HG03103 (cell line): ENCODE results near the gene ELOVL7.
"Not testable (repeated sequence)": the region's sequence is repeated elsewhere in the genome, so short reads cannot be mapped to it uniquely, and the experiment has no call there.

Experiments used
- ATAC-seq: cut with Tn5 transposase; IDR thresholded peaks from one replicate; pipeline ENCODE4 v1.9.1; 2021; ENCODE audit warnings: low read depth; ENCODE audit not compliant: unreplicated experiment

ELOVL7 gene

DNA sequence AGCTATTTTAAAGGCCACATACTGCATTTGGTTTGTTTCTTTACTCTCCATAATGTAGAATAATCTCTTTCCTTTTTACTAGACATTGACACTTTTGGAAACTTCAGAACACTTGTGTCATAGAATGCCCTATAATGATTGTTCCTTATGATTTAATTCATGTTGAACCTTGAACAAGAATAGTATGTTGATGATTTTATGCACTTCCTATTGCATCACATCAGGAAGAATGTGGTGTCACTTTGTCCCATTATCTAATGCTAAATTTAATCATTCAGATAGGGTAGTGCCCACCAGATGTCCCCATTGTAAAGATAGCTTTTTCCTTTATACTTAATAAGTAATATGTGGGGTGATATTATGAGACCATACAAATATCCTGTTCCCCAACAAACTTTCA lies 124.7 kb downstream of the ELOVL7 start:
- no peak for ATAC-seq

DNA sequence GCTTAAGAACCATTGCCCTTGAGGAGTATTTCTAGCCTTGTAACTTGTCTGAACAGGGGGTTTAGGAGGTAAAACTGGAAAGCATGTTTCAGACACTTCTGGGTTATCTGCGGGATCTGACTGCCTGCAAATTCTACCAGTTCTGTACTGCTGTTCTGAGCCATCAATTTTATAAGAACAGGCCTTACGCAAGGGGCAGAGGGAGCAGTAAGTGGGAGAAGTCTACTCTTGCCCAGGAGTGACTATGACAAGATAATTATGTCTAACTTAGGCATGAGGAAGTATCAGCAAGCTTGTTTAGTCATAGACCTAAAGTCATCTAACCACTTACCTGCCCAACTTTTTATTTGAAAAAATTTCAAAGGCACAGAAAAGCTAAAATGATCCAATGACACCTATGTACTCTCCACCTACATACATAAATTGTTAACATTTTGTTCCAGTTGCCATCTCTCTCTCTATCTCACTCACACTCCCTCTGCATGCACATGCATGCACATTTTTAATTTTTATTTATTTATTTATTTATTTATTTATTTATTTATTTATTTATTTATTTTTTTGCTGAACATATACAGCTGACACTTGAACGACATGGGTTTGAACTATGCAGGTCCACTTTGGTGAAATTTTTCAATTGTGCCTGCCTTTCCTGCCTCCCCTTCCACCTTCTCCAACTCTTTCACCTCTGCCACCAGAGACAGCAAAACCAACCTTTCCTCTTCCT lies 125.7 kb downstream of the ELOVL7 start:
- ATAC-seq, result no peak

DNA sequence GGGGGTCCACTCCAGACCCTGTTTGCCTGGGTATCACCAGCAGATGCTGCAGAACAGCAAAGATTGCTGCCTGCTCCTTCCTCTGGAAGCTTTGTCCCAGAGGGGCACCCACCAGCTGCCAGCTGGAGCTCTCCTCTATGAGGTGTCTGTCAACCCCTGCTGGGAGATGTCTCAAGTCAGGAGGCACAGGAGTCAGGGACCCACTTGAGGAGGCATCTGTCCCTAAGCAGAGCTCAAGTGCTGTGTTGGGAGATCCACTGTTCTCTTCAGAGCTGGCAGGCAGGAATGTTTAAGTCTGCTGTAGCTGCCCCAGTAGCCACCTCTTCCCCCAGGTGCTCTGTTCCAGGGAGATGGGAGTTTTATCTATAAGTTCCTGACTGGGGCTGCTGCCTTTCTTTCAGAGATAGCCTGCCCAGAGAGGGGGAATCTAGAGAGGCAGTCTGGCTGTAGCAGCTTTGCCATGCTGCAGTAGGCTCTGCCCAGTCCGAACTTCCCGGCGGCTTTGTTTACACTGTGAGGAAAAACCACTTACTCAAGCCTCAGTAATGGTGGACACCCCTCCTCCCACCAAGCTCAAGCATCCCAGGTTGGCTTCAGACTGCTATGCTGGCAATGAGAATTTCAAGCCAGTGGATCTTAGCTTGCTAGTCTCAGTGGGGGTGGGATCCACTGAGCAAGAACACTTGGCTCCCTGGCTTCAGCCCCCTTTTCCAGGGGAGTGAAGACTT lies 128.7 kb downstream of the ELOVL7 start:
- not testable (repeated sequence) for ATAC-seq

DNA sequence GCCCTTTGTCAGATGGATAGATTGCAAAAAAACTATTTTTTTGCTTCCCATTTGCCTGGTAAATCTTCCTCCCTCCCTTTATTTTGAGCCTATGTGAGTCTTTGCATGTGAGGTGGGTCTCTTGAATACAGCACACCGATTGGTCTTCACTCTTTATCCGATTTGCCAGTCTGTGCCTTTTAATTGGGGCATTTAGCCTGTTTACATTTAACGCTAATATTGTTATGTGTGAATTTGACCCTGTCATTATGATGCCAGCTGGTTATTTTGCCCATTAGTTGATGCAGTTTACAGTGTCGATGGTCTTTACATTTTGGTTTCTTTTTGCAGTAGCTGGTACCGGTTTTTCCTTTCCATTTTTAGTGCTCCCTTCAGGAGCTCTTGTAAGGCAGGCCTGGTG lies 131.1 kb downstream of the ELOVL7 start:
- ATAC-seq, result no peak

DNA sequence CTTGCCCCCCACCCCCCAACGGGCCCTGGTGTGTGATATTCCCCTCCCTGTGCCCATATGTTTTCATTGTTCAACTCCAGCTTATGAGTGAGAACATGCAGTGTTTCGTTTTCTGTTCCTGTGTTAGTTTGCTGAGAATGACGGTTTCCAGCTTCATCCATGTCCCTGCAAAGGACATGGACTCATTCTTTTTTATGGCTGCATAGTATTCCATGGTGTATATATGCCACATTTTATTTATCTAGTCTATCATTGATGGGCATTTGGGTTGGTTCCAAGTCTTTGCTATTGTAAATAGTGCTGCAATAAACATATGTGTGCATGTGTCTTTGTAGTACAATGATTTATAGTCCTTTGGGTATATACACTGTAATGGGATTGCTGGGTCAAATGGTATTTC lies 132.2 kb downstream of the ELOVL7 start:
- not testable (repeated sequence) for ATAC-seq

DNA sequence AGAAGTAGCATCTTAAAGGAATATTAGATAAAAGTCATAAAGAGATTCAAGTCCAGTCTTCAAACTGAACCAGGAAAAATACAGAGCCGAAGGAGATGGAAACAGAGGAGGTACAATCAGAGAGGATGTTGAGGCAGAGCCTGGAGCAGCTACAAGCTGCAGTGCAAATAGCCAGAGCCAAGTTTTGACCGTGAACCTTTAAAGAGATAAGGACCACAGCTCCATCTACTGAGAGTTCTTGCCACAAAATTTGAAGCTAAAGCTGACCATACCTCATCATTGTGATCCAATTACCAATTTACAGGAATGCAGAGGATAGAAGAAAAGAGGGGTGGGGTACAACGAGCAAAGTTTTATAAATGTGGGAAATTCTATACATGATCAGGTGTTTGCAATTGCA lies 133.7 kb downstream of the ELOVL7 start:
- ATAC-seq, result no peak

DNA sequence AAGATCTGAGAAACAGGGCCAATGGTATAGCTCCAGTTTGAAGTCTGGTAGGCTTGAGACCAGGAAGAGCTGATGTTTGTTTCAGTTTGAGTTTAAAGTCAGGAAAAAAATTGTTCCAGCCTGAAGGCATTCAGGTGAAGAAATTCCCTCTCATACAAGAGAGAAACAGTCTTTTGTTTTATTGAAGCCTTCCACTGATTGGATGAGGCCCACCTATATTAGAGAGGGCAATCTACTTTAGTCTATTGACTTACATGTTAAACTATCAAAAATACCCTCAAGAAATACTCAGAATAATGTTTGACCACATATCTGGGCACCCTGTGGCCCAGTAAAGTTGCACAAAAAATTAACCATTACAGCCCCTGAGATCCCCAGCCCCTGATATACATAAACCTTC lies 138.9 kb downstream of the ELOVL7 start:
- no peak for ATAC-seq

DNA sequence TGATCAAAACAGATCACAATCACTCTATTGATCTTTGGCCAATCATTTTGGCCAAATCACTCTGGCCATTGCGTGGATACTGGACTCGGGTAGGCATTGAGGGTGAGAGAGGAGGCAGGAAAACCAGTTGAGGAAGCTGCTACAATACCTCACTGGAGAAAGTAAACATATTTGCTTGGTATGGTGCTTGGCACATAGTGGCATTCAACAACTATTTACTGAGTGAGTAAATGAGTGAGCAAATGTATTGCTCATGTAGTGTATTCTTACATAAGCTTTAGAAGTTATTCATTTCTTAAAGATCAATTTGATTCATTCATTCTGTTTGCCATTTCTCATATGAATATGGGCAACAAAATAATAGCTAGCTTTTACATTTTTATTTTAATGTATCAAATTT lies 140.1 kb downstream of the ELOVL7 start:
- ATAC-seq, result no peak
